ENCODE data around the gene KRT77.

GRCh38 chr12:52722680-52723079 is 19.4 kb upstream of the KRT77 start:
- TF ChIP-seq CTCF (IDR thresholded peaks at IDR 0.05), result no peak
- TF ChIP-seq POLR2A (IDR thresholded peaks at IDR 0.05), result no peak
